MG63 (cell line): Measurements from ENCODE around the gene PPP1R9B. TPM values are rescaled to one million over a fixed set of nuclear protein-coding genes. Genes with fewer than 3 reads are reported as not detected.

ENCODE experiments used
- DNase-seq: peaks from one replicate; pipeline ENCODE4 v3.0.0-alpha.2; 2020
- H3K27me3 ChIP-seq: fragments of 250-450 bp; sonication (Bioruptor Pico); 2 replicates; pipeline ENCODE4 v1.5.1; 2020; ENCODE audit warnings: mild to moderate bottlenecking, moderate library complexity
- H3K36me3 ChIP-seq: fragments of 250-450 bp; sonication (Bioruptor Pico); 2 replicates; pipeline ENCODE4 v1.5.1; 2020; ENCODE audit warnings: mild to moderate bottlenecking, moderate library complexity
- H3K4me3 ChIP-seq: fragments of 250-450 bp; sonication (Bioruptor Pico); 2 replicates; pipeline ENCODE4 v1.5.1; 2020; ENCODE audit warnings: mild to moderate bottlenecking, moderate library complexity
- H3K9me3 ChIP-seq: fragments of 250-450 bp; sonication (Bioruptor Pico); 2 replicates; pipeline ENCODE4 v1.5.1; 2020; ENCODE audit warnings: mild to moderate bottlenecking, moderate library complexity
- total RNA-seq: library from RNA; depleted of rRNA; stranded (reverse); fragments of >200 nt; shearing (Covaris generic); gene quantifications from 2 replicates; pipeline ENCODE4 v1.2.3, GENCODE V29; 2014; ENCODE audit warnings: low replicate concordance

PPP1R9B gene
- total RNA-seq, 1 experiment from 2014 or later = 68.2 TPM

- DNase-seq = no peak
- Histone ChIP-seq H3K27me3 (no peaks in the 10 kb centered on the region), H3K36me3 (no peaks in the 10 kb centered on the region; the same call in 1 of the 2 replicates), H3K4me3 (no peak overlapping the region), H3K9me3 (no peaks in the 10 kb centered on the region)
Observed at GRCh38 chr17:50111673-50112655, 38.5 kb downstream of the PPP1R9B start.

GRCh38 chr17:50110591-50111349 is 39.7 kb downstream of the PPP1R9B start:
- H3K9me3 ChIP-seq = no peaks in the 10 kb centered on the region
- H3K36me3 ChIP-seq = peaks cover 4% of the 10 kb centered on the region; the same call in 1 of the 2 replicates
- no peak overlapping the region for H3K4me3 ChIP-seq
- DNase-seq = no peak
- no peaks in the 10 kb centered on the region for H3K27me3 ChIP-seq

- H3K27me3 ChIP-seq = no peaks in the 10 kb centered on the region
- DNase-seq = no peak
- H3K36me3 ChIP-seq = peaks cover 4% of the 10 kb centered on the region; the same call in 1 of the 2 replicates
- no peaks in the 10 kb centered on the region for H3K9me3 ChIP-seq
- H3K4me3 ChIP-seq = no peak overlapping the region
Observed at GRCh38 chr17:50109785-50110184, 40.7 kb downstream of the PPP1R9B start.

GRCh38 chr17:50109207-50109606 is 41.3 kb downstream of the PPP1R9B start:
- peaks cover 4% of the 10 kb centered on the region; the same call in 1 of the 2 replicates for H3K36me3 ChIP-seq
- no peak for DNase-seq
- H3K4me3 ChIP-seq = no peak overlapping the region
- H3K27me3 ChIP-seq = no peaks in the 10 kb centered on the region
- H3K9me3 ChIP-seq = no peaks in the 10 kb centered on the region

- no peak for DNase-seq
- Histone ChIP-seq H3K27me3 (no peaks in the 10 kb centered on the region), H3K36me3 (peaks cover 4% of the 10 kb centered on the region; the same call in 1 of the 2 replicates), H3K9me3 (no peaks in the 10 kb centered on the region), H3K4me3 (no peak overlapping the region)
Observed at GRCh38 chr17:50108556-50108955, 41.9 kb downstream of the PPP1R9B start.

GRCh38 chr17:50107790-50108414 is 42.6 kb downstream of the PPP1R9B start:
- H3K9me3 ChIP-seq = no peaks in the 10 kb centered on the region
- no peaks in the 10 kb centered on the region for H3K27me3 ChIP-seq
- no peak for DNase-seq
- H3K4me3 ChIP-seq = no peak overlapping the region
- peaks cover 4% of the 10 kb centered on the region; the same call in 1 of the 2 replicates for H3K36me3 ChIP-seq

GRCh38 chr17:50106393-50107131 is 43.9 kb downstream of the PPP1R9B start:
- no peak overlapping the region for H3K4me3 ChIP-seq
- no peaks in the 10 kb centered on the region for H3K27me3 ChIP-seq
- no peaks in the 10 kb centered on the region for H3K9me3 ChIP-seq
- peaks cover 4% of the 10 kb centered on the region; the same call in 1 of the 2 replicates for H3K36me3 ChIP-seq
- no peak for DNase-seq

GRCh38 chr17:50105811-50106210 is 44.7 kb downstream of the PPP1R9B start:
- DNase-seq = no peak
- peaks cover 4% of the 10 kb centered on the region; the same call in 1 of the 2 replicates for H3K36me3 ChIP-seq
- H3K9me3 ChIP-seq = no peaks in the 10 kb centered on the region
- H3K27me3 ChIP-seq = no peaks in the 10 kb centered on the region
- H3K4me3 ChIP-seq = no peak overlapping the region

- Histone ChIP-seq H3K9me3 (no peaks in the 10 kb centered on the region), H3K36me3 (peaks cover 4% of the 10 kb centered on the region; the same call in 1 of the 2 replicates), H3K27me3 (no peaks in the 10 kb centered on the region), H3K4me3 (no peak overlapping the region)
- DNase-seq = no peak
Observed at GRCh38 chr17:50103941-50104340, 46.5 kb downstream of the PPP1R9B start.

GRCh38 chr17:50103252-50103651 is 47.2 kb downstream of the PPP1R9B start:
- no peaks in the 10 kb centered on the region for H3K9me3 ChIP-seq
- peaks cover 4% of the 10 kb centered on the region; the same call in 1 of the 2 replicates for H3K36me3 ChIP-seq
- H3K4me3 ChIP-seq = no peak overlapping the region
- no peaks in the 10 kb centered on the region for H3K27me3 ChIP-seq
- no peak for DNase-seq

GRCh38 chr17:50102164-50102991 is 48.1 kb downstream of the PPP1R9B start:
- no peaks in the 10 kb centered on the region for H3K9me3 ChIP-seq
- no peak overlapping the region for H3K4me3 ChIP-seq
- DNase-seq = no peak
- peaks cover 7% of the 10 kb centered on the region; the same call in 1 of the 2 replicates for H3K36me3 ChIP-seq
- no peaks in the 10 kb centered on the region for H3K27me3 ChIP-seq

- H3K27me3 ChIP-seq = no peaks in the 10 kb centered on the region
- H3K36me3 ChIP-seq = peaks cover 5% of the 10 kb centered on the region; the same call in 1 of the 2 replicates
- H3K9me3 ChIP-seq = no peaks in the 10 kb centered on the region
- no peak for DNase-seq
- no peak overlapping the region for H3K4me3 ChIP-seq
Observed at GRCh38 chr17:50101346-50102163, 48.9 kb downstream of the PPP1R9B start.

GRCh38 chr17:50100921-50101345 is 49.5 kb downstream of the PPP1R9B start:
- H3K4me3 ChIP-seq = no peak overlapping the region
- no peak for DNase-seq
- H3K27me3 ChIP-seq = no peaks in the 10 kb centered on the region
- no peaks in the 10 kb centered on the region for H3K9me3 ChIP-seq
- H3K36me3 ChIP-seq = peaks cover 3% of the 10 kb centered on the region; the same call in 1 of the 2 replicates

GRCh38 chr17:50100480-50100883 is 50.0 kb downstream of the PPP1R9B start:
- Histone ChIP-seq H3K9me3 (no peaks in the 10 kb centered on the region), H3K4me3 (no peak overlapping the region), H3K27me3 (no peaks in the 10 kb centered on the region), H3K36me3 (peaks cover 3% of the 10 kb centered on the region; the same call in 1 of the 2 replicates)
- no peak for DNase-seq
